Measurements from ENCODE around the gene FBP1. TPM values are rescaled to one million over a fixed set of nuclear protein-coding genes. Genes with fewer than 3 reads are reported as not detected.

FBP1 gene
- total RNA-seq, 4 donors from 2014 or later: 56.1 to 454 (median 413) TPM

- peak overlapping the region in 3 of 4 donors; percentile 9 to 26 (median 22) for H3K4me3 ChIP-seq
- H3K36me3 ChIP-seq: no peaks in the 10 kb centered on the region
- peak overlapping the region; percentile 26 to 62 (median 55) for H3K27ac ChIP-seq
- DNase-seq: no peak
- H3K27me3 ChIP-seq: no peaks in the 10 kb centered on the region
- no peaks in the 10 kb centered on the region for H3K4me1 ChIP-seq
- no peaks in the 10 kb centered on the region for H3K9me3 ChIP-seq
- TF ChIP-seq, protein P1, sequence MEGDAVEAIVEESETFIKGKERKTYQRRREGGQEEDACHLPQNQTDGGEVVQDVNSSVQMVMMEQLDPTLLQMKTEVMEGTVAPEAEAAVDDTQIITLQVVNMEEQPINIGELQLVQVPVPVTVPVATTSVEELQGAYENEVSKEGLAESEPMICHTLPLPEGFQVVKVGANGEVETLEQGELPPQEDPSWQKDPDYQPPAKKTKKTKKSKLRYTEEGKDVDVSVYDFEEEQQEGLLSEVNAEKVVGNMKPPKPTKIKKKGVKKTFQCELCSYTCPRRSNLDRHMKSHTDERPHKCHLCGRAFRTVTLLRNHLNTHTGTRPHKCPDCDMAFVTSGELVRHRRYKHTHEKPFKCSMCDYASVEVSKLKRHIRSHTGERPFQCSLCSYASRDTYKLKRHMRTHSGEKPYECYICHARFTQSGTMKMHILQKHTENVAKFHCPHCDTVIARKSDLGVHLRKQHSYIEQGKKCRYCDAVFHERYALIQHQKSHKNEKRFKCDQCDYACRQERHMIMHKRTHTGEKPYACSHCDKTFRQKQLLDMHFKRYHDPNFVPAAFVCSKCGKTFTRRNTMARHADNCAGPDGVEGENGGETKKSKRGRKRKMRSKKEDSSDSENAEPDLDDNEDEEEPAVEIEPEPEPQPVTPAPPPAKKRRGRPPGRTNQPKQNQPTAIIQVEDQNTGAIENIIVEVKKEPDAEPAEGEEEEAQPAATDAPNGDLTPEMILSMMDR (IDR thresholded peaks at IDR 0.05): no peak
- TF ChIP-seq POLR2A (IDR thresholded peaks at IDR 0.05): no peak
Measured at GRCh38 chr9:94655739-94656138, 16.4 kb upstream of the FBP1 start.

DNA sequence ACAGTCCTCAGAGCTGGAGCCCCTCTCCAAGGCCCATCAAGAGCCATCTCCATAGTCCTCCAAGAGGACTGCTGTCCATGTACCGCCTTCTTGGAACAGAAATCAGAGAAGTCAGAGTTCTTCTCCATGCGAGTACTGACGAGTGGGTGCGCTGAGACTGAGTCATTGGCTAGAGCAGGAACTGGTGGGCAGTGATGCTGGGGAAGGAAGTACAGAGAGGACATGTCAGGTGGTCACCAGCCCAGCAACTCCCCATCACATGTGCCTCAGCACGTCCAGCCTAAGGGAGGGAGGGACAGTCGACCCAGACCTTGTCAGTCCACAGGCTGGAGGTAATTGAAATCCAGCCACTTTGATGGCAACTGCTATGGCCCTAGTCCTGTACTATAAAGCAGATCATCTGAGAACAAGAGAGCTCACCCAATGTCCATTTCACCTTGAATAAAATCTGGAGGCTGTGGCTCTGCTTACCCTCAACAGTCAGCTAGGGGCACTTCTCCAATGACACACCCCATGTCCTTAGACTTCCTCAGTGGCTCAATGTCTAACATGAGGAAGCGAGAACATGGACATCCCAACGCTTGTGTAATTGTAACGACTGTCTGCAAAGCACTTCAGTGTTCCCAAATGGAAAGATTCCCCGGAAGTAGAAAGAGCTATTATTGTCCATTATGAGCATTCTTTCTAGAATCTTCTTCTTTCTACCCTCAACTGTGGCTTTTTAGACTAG lies 15.0 kb upstream of the FBP1 start:
- TF ChIP-seq, protein P1 (IDR thresholded peaks at IDR 0.05): no peak
- TF ChIP-seq POLR2A (IDR thresholded peaks at IDR 0.05): no peak
- peaks cover 0 to 4% (median under 1%) of the 10 kb centered on the region in 4 donors for H3K4me1 ChIP-seq
- no peak for DNase-seq
- H3K4me3 ChIP-seq: no peak overlapping the region
- H3K27ac ChIP-seq: no peak overlapping the region
- H3K9me3 ChIP-seq: no peaks in the 10 kb centered on the region
- no peaks in the 10 kb centered on the region for H3K27me3 ChIP-seq
- H3K36me3 ChIP-seq: no peaks in the 10 kb centered on the region

GRCh38 chr9:94650949-94651348 lies 11.6 kb upstream of the FBP1 start:
- Histone ChIP-seq H3K4me3 (no peak overlapping the region), H3K27me3 (no peaks in the 10 kb centered on the region), H3K9me3 (no peaks in the 10 kb centered on the region), H3K4me1 (peaks cover 0 to 7% (median 1%) of the 10 kb centered on the region in 4 donors), H3K27ac (peak overlapping the region in 1 of 4 donors; percentile 67), H3K36me3 (no peaks in the 10 kb centered on the region)
- DNase-seq: no peak
- TF ChIP-seq POLR2A (IDR thresholded peaks at IDR 0.05): no peak
- TF ChIP-seq, protein P1 (IDR thresholded peaks at IDR 0.05): no peak

DNA sequence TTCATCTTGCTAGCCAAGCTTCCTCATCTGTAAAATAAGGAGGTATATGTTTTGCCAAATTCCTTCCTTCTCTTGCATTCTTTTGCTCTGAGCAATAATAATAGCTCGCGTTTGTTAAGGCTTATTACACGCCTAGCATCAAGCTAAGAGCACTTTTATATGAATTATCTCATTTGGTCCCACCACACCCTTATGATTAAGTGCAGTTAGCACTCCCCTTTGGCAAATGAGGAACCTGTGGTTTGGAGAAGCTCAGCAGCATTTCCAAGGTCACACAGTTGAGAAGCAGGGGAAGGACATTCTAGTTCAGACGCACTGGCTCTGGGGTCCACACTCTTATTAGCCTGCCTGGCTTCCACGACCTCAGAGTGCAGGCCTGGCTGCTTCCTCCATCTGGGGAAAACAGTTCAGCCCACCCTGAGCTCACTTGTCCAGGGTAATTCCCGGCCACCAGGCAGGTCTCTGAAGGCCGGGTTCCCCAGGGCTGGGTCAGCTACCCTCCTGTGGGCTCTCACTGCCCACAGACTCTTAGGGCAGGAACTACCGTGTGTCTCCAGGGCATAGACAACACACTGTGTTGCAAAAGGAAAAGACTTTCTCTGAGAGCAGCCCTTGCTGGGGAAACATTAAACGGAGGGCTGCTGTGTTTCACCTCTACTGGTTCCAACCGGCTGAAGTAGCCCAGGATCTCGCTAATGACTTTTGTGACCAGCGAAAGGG lies 9.9 kb upstream of the FBP1 start:
- no peaks in the 10 kb centered on the region for H3K9me3 ChIP-seq
- H3K4me3 ChIP-seq: no peak overlapping the region
- no peaks in the 10 kb centered on the region for H3K27me3 ChIP-seq
- DNase-seq: peak in 1 of 3 donors; percentile 46
- peaks cover 0 to 7% (median 1%) of the 10 kb centered on the region in 4 donors for H3K4me1 ChIP-seq
- peak overlapping the region in 2 of 4 donors; percentile 45 to 79 for H3K27ac ChIP-seq
- no peaks in the 10 kb centered on the region for H3K36me3 ChIP-seq
- no peak for TF ChIP-seq POLR2A (IDR thresholded peaks at IDR 0.05)
- TF ChIP-seq, protein P1 (IDR thresholded peaks at IDR 0.05): no peak

- H3K4me1 ChIP-seq: peaks cover 0 to 7% (median 1%) of the 10 kb centered on the region in 4 donors
- H3K27me3 ChIP-seq: no peaks in the 10 kb centered on the region
- no peak overlapping the region for H3K4me3 ChIP-seq
- H3K9me3 ChIP-seq: no peaks in the 10 kb centered on the region
- peak overlapping the region in 1 of 4 donors; percentile 79 for H3K27ac ChIP-seq
- DNase-seq: no peak
- TF ChIP-seq, protein P1 (IDR thresholded peaks at IDR 0.05): no peak
- TF ChIP-seq POLR2A (IDR thresholded peaks at IDR 0.05): no peak
- H3K36me3 ChIP-seq: no peaks in the 10 kb centered on the region
Measured at GRCh38 chr9:94648185-94648584, 8.9 kb upstream of the FBP1 start.

Data from Peyer's patch (tissue), 4 donors.